KMS-11 (cell line): ENCODE measurements around the gene KASH5.

Experiments used
- H2AFZ ChIP-seq: fragments of 200-600 bp; sonication (generic); 2 replicates; pipeline ENCODE4 v1.6.1; 2016; ENCODE audit warnings: antibody characterized with exemption, mixed run types, low read depth
- H3K27ac ChIP-seq: fragments of 200-600 bp; sonication (generic); 2 replicates; pipeline ENCODE4 v1.6.1; 2016; ENCODE audit warnings: mild to moderate bottlenecking, mixed run types
- H3K27me3 ChIP-seq: fragments of 200-600 bp; sonication (generic); 2 replicates; pipeline ENCODE4 v1.6.1; 2017; ENCODE audit warnings: mild to moderate bottlenecking, low read depth, mixed run types, moderate library complexity; ENCODE audit not compliant: insufficient read depth
- H3K36me3 ChIP-seq: fragments of 200-600 bp; sonication (generic); 2 replicates; pipeline ENCODE4 v1.6.1; 2017; ENCODE audit warnings: mild to moderate bottlenecking, mixed run types; ENCODE audit not compliant: insufficient read depth
- H3K4me1 ChIP-seq: fragments of 200-600 bp; sonication (generic); 2 replicates; pipeline ENCODE4 v1.6.1; 2016; ENCODE audit warnings: mild to moderate bottlenecking, low read depth, mixed run types; ENCODE audit not compliant: poor library complexity, severe bottlenecking
- H3K4me2 ChIP-seq: fragments of 200-600 bp; sonication (generic); 2 replicates; pipeline ENCODE4 v1.7.0; 2016; ENCODE audit warnings: mild to moderate bottlenecking, mixed run types
- H3K4me3 ChIP-seq: fragments of 200-600 bp; sonication (generic); IDR thresholded peaks from 2 replicates; pipeline ENCODE4 v1.6.1; 2017; ENCODE audit warnings: low read depth, low read length, mixed read lengths; ENCODE audit not compliant: insufficient read depth
- H3K79me2 ChIP-seq: fragments of 200-600 bp; sonication (generic); 2 replicates; pipeline ENCODE4 v1.6.1; 2016; ENCODE audit warnings: low read depth, mixed run types; ENCODE audit not compliant: insufficient read depth
- H3K9ac ChIP-seq: fragments of 200-600 bp; sonication (generic); 2 replicates; pipeline ENCODE4 v1.6.1; 2016; ENCODE audit warnings: mild to moderate bottlenecking, mixed run types
- H4K20me1 ChIP-seq: fragments of 200-600 bp; sonication (generic); 2 replicates; pipeline ENCODE4 v1.6.1; 2016; ENCODE audit warnings: mild to moderate bottlenecking, mixed run types; ENCODE audit not compliant: insufficient read depth
- TF ChIP-seq, protein P1 (sequence below): fragments of 200-600 bp; sonication (generic); conservative IDR thresholded peaks from 2 replicates; pipeline ENCODE4 v1.6.1; 2017; ENCODE audit warnings: low read depth, mild to moderate bottlenecking, antibody characterized with exemption, low read length, moderate library complexity, mixed read lengths

KASH5 gene

DNA sequence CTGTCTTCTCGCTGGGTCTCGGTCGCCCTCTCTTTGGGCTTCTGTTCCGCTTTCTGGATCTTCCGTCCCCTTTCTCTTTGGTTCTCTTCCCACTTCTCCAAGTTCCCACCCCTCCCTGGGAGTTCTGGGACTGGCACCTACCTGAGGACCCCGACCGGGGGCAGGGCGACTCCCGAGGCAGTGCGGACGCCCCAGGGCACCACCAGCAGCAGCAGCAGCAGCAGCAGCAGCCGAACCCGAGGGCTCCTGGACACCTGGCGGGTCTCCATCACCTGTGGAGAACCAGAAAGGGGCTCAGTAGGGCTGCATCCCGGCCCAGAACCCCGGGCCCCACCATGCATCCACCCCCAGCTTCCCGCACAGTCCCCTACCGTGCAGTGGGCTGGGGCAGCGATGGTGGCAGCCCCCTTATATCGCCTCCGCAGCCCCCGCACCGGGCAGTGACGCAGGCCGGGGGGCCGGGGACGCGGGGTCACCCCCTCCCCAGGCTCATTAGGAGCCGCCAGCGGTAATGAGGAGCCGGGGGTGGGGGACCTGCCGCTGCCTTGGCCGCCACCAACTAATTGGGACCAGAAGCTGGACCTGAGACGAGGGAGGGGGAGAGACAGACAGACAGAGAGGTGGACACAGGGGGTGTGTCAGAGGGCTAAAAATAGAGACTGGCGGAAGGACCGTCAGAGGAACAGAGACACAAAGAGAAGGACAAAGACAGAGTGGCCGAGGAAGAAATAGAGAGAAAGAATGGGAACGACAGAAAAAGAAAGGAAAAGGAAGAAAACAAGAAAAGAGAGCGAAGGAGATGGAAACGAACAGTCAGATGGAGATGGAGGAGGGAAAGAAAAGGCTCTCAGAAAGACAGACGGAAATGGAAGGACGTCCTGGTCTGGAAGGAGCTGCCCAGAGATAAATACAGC, 35.3 kb downstream of the KASH5 start, which contains the start of gene PTH2:
PTH2 (minus strand) TSS at position 371 of the 914 bp plus-strand sequence; CDS start at position 269, 102 bp downstream.
- Histone ChIP-seq H3K79me2 (no peaks in the 10 kb centered on the region), H2AFZ (no peak within 1 kb of the TSS; the same call in 1 of the 2 replicates), H3K4me3 (no peak within 1 kb of the TSS), H3K9ac (no peak within 1 kb of the TSS), H3K4me2 (no peak within 1 kb of the TSS), H3K36me3 (no peaks in the 10 kb centered on the region), H3K27ac (no peak within 1 kb of the TSS), H3K4me1 (peaks cover 4% of the 10 kb centered on the region), H3K27me3 (peaks cover 99% of the 10 kb centered on the region), H4K20me1 (no peaks in the 10 kb centered on the region)
- TF ChIP-seq, protein P1, sequence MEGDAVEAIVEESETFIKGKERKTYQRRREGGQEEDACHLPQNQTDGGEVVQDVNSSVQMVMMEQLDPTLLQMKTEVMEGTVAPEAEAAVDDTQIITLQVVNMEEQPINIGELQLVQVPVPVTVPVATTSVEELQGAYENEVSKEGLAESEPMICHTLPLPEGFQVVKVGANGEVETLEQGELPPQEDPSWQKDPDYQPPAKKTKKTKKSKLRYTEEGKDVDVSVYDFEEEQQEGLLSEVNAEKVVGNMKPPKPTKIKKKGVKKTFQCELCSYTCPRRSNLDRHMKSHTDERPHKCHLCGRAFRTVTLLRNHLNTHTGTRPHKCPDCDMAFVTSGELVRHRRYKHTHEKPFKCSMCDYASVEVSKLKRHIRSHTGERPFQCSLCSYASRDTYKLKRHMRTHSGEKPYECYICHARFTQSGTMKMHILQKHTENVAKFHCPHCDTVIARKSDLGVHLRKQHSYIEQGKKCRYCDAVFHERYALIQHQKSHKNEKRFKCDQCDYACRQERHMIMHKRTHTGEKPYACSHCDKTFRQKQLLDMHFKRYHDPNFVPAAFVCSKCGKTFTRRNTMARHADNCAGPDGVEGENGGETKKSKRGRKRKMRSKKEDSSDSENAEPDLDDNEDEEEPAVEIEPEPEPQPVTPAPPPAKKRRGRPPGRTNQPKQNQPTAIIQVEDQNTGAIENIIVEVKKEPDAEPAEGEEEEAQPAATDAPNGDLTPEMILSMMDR = no peak

DNA sequence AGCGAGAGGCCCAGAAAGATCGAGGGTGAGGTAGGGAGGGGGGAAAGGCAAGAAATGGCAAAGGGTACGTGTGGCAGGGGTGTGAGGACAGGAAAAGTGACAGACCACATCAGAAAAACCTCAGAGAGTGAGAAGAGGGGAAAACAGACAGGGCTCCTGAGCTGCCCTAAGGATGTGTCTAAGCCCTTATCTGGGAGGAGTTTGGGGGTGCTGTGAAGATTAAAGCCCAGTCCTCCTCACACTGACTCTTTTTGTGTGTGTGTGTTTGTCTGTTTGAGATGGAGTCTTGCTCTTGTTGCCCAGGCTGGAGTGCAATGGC, 35.9 kb downstream of the KASH5 start:
- no peak overlapping the region for H2AFZ ChIP-seq
- no peak overlapping the region for H3K4me3 ChIP-seq

DNA sequence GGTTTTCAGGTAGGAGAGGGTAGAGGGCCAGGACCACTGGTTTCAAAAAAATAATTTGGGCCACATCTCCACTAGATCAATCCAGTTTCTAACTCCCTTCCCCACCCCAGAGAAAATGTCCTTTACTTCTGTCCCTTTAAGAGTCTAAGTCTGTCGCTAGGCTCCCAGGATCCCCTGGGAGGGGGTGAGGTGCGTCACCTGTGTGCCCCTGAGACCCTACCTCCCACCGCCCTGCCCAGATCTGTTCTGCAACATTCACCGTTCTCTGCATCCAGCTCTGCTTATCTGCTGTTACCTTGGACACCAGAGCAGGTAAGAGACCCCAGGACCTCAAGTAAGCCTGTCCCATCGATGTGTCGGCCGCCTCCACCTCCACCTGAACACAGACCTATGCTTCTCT, 37.1 kb downstream of the KASH5 start, which contains the start of gene GFY:
GFY (plus strand) TSS at position 211 of the 400 bp plus-strand sequence. CDS start 1,043 bp downstream, outside the sequence.
- no peak within 1 kb of the TSS for H3K9ac ChIP-seq
- no peaks in the 10 kb centered on the region for H3K79me2 ChIP-seq
- no peak within 1 kb of the TSS for H3K27ac ChIP-seq
- no peak within 1 kb of the TSS for H3K4me2 ChIP-seq
- no peak within 1 kb of the TSS for H3K4me3 ChIP-seq
- H3K4me1 ChIP-seq = peaks cover 9% of the 10 kb centered on the region
- no peaks in the 10 kb centered on the region for H3K36me3 ChIP-seq
- TF ChIP-seq, protein P1 = no peak
- H4K20me1 ChIP-seq = no peaks in the 10 kb centered on the region
- peaks cover 99% of the 10 kb centered on the region for H3K27me3 ChIP-seq
- H2AFZ ChIP-seq = no peak within 1 kb of the TSS

More for the DNA sequence above, 35.9 kb downstream of the KASH5 start:
- Histone ChIP-seq H4K20me1 (no peaks in the 10 kb centered on the region), H3K36me3 (no peaks in the 10 kb centered on the region), H3K4me1 (peaks cover 4% of the 10 kb centered on the region), H3K9ac (no peak overlapping the region), H3K4me2 (no peak overlapping the region), H3K27ac (no peak overlapping the region), H3K27me3 (peaks cover 99% of the 10 kb centered on the region), H3K79me2 (no peaks in the 10 kb centered on the region)
- TF ChIP-seq, protein P1 = no peak

DNA sequence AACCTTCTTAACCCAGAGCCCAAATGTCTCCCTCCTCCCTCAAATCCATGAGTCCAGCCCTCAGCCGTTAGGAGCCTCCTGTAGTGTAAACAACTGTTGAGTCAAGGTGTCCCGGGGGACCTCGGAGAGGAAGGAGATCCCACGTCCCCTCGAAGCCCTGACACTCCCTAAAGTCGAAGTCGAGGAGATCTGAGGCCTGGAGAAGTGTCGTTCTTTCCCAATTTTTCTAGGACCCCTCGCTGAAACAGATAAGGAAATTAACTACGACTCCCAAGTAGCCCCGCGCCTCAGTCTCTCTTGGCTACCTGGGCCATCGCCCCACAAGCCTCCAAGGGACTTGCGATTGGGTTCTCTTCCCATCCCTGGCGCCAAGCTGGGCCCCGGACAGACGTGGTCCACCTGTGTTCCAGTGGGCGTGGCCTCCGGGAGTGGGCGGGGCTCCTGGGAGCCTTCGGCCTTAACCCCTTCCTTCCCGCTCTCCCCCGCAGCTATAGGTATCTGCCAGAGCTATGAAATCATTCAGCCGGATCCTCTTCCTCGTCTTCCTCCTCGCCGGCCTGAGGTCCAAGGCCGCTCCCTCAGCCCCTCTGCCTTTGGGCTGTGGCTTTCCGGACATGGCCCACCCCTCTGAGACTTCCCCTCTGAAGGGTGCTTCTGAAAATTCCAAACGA, 38.0 kb downstream of the KASH5 start:
- no peak overlapping the region for H3K9ac ChIP-seq
- H3K4me1 ChIP-seq = peaks cover 10% of the 10 kb centered on the region
- H2AFZ ChIP-seq = no peak overlapping the region
- H3K27me3 ChIP-seq = peaks cover 95% of the 10 kb centered on the region
- no peak overlapping the region for H3K4me2 ChIP-seq
- no peak overlapping the region for H3K27ac ChIP-seq
- H3K36me3 ChIP-seq = no peaks in the 10 kb centered on the region
- H3K79me2 ChIP-seq = no peaks in the 10 kb centered on the region
- TF ChIP-seq, protein P1 = no peak
- H4K20me1 ChIP-seq = no peaks in the 10 kb centered on the region
- H3K4me3 ChIP-seq = no peak overlapping the region
